Aorta (tissue), 5 donors: ENCODE measurements around the gene PIM1. TPM values are rescaled to one million over a fixed set of nuclear protein-coding genes. Genes with fewer than 3 reads are reported as not detected.

Experiments
- ATAC-seq: fragments of 200-7000 bp; cut with Tn5 transposase; one replicate; pipeline ENCODE4 v1.9.1; 2022; ENCODE audit warnings: moderate library complexity; ENCODE audit not compliant: low FRiP score
- DNase-seq, 2 donors: peaks; one replicate each; pipeline ENCODE4 v3.0.0-alpha.2; 2020
- H3K27ac ChIP-seq, 2 donors: one replicate each; pipeline ENCODE4 v1.5.1; 2013; ENCODE audit warnings: low read length in 2 of 2, mild to moderate bottlenecking in 2 of 2, moderate library complexity in 2 of 2, control low read depth in 1 of 2, inconsistent platforms in 1 of 2, low read depth in 1 of 2
- H3K27me3 ChIP-seq, 2 donors: one replicate each; pipeline ENCODE4 v1.6.1; 2013; ENCODE audit warnings: control low read depth in 1 of 2, low read length in 1 of 2, mild to moderate bottlenecking in 1 of 2, moderate library complexity in 1 of 2; ENCODE audit not compliant: insufficient read depth in 2 of 2, control insufficient read depth in 1 of 2
- H3K36me3 ChIP-seq, 2 donors: one replicate each; pipeline ENCODE4 v1.6.1; 2013; ENCODE audit warnings: control low read depth in 1 of 2, low read length in 1 of 2, mild to moderate bottlenecking in 1 of 2; ENCODE audit not compliant: insufficient read depth in 2 of 2, control insufficient read depth in 1 of 2
- H3K4me1 ChIP-seq, 2 donors: one replicate each; pipeline ENCODE4 v1.6.1; 2013; ENCODE audit warnings: low read length in 2 of 2, control low read depth in 1 of 2, mild to moderate bottlenecking in 1 of 2, moderate library complexity in 1 of 2; ENCODE audit not compliant: insufficient read depth in 2 of 2, control insufficient read depth in 1 of 2
- H3K4me3 ChIP-seq, 2 donors: one replicate each; pipeline ENCODE4 v1.5.1; 2013; ENCODE audit warnings: low read length in 2 of 2, control low read depth in 1 of 2, mild to moderate bottlenecking in 1 of 2
- H3K9me3 ChIP-seq: one replicate; pipeline ENCODE4 v1.6.1; 2013; ENCODE audit warnings: mild to moderate bottlenecking, low read length; ENCODE audit not compliant: control insufficient read depth
- WGBS, 2 donors: extraction: QIAGEN DNeasy Blood & Tissue Kit; methylation state at CpG; one replicate each; pipeline ENCODE4 v1.1.7; 2013; 5-methylcytosine and 5-hydroxymethylcytosine counted together
- intact Hi-C, 2 donors: fragments of 100-400 bp; cut with DNase I; formaldehyde crosslinking; loops; one replicate each; pipeline versions ENCODE4 v1.14.2 to v1.15.0; 2022
- long read RNA-seq, 2 donors: library from polyadenylated mRNA; unstranded; transcript quantifications; one replicate each; pipeline ENCODE4 v2.0.0, GENCODE V29; 2020 to 2021
- polyA plus RNA-seq, 2 donors: library from polyadenylated mRNA; stranded (reverse); fragments of 200-250 nt; gene quantifications; one replicate each; pipeline ENCODE4 v1.2.3, GENCODE V29; 2013
- total RNA-seq, 2 donors: library from RNA; stranded (reverse); fragmentation: NEBNext Ultra II Directional; extraction: Animal tissue kit (Norgen Biotek cat#: 25700); gene quantifications; one replicate each; pipeline ENCODE4 v1.2.1, GENCODE V29; 2021
- donor health status: healthy with polysubstance abuse.
- donor health status: Bipolar disorder and iron deficiency.
- donor health status: DM: no; HTN: no; CAD: no.
- donor health status: DM: no; HTN: no; CAD: no.
- donor health status: DM: yes; HTN: yes; CAD: no.

PIM1 gene
- total RNA-seq, result 10 to 100 TPM; 42.7 to 54.2 TPM
- polyA plus RNA-seq, result 10 to 100 TPM; 17.2 to 24.8 TPM
- long read RNA-seq, donor 1, transcript PIM1-201 (6 exons, 2,650 nt), result major isoform, 106 of 146 reads
- long read RNA-seq, donor 1, partial matches to known transcripts, result 27 of 146 reads
- long read RNA-seq, donor 1, other reads (novel, unspliced or antisense), result 11 of 146 reads
- long read RNA-seq, donor 2, transcript PIM1-201 (6 exons, 2,650 nt), result major isoform, 16 of 22 reads
- long read RNA-seq, donor 2, partial matches to known transcripts, result 2 of 22 reads
- long read RNA-seq, donor 2, other reads (novel, unspliced or antisense), result 3 of 22 reads

- ATAC-seq (peak; percentile 96), DNase-seq (peak; percentile 100)
- Histone ChIP-seq H3K27ac (peak within 1 kb of the TSS; percentile 64 to 91), H3K9me3 (no peaks in the 10 kb centered on the region), H3K4me3 (peak within 1 kb of the TSS; percentile 56 to 99), H3K4me1 (peaks cover 0 to 4% of the 10 kb centered on the region in 2 donors), H3K27me3 (no peaks in the 10 kb centered on the region), H3K36me3 (peaks cover 5% of the 10 kb centered on the region in 2 donors)
- intact Hi-C loops, result loop anchor here (1.0 to 5.0 kb wide), 3 partner anchors 35 to 67 kb away; no protein-coding TSS in a partner anchor
- WGBS, 2 donors, result 0 to 2% methylated on average over 49 to 90 of the region's 90 CpGs
Observed at GRCh38 chr6:37169496-37170272, at the start of gene PIM1. Gene PIM1, plus strand, starts transcription at chr6:37170152. Its CDS starts 424 bp downstream, at chr6:37170576.

GRCh38 chr6:37121556-37121955 lies 48.4 kb upstream of the PIM1 start:
- Histone ChIP-seq H3K27ac (no peak overlapping the region), H3K36me3 (no peaks in the 10 kb centered on the region), H3K4me1 (no peaks in the 10 kb centered on the region), H3K9me3 (no peaks in the 10 kb centered on the region), H3K27me3 (no peaks in the 10 kb centered on the region), H3K4me3 (no peak overlapping the region)
- WGBS, 2 donors, result 95 to 96% methylated on average over 4 of the region's 4 CpGs
- ATAC-seq (no peak), DNase-seq (no peak)
- intact Hi-C loops, result no loop called here

- Histone ChIP-seq H3K4me3 (no peak overlapping the region), H3K27ac (no peak overlapping the region), H3K27me3 (no peaks in the 10 kb centered on the region), H3K4me1 (no peaks in the 10 kb centered on the region), H3K36me3 (no peaks in the 10 kb centered on the region), H3K9me3 (no peaks in the 10 kb centered on the region)
- WGBS, 2 donors, result 96 to 97% methylated on average over 5 of the region's 5 CpGs
- DNase-seq (no peak), ATAC-seq (no peak)
- intact Hi-C loops, result no loop called here
Observed at GRCh38 chr6:37122861-37123260, 47.1 kb upstream of the PIM1 start.

DNA sequence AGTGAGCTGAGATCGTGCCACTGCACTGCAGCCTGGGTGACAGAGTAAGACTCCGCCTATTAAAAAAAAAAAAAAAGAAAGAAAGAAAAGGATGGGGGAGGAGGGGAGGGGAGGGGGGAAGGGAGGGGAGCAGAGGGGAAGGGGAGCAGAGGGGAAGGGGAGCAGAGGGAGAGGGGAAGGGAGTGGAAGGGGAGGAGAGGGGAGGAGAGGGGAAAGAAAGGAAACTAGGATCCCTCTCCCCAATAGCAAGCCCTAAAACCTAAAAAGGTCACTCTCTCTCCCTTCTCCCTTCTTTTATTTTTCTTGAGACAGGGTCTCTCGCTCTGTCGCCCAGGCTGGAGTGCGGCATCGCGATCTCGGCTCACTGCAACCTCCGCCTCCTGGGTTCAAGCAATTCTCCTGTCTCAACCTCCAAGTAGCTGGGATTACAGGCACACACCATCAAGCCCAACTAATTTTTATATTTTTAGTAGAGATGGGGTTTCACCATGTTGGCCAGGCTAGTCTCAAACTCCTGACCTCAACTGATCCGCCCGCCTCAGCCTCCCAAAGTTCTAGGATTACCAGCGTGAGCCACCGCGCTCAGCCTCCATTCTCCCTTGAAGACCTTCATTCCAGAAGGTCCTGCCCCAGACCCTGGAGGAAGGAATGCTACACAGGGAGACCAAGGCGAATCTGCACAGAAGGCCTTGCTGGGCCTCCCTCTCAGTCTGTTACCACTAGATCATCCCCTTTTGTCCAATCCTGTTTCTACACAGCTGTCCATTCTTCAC lies 45.8 kb upstream of the PIM1 start:
- no peaks in the 10 kb centered on the region for H3K9me3 ChIP-seq
- no peak overlapping the region for H3K27ac ChIP-seq
- no peaks in the 10 kb centered on the region for H3K36me3 ChIP-seq
- intact Hi-C loops, result no loop called here
- no peak for DNase-seq
- no peak overlapping the region for H3K4me3 ChIP-seq
- 95 to 96% methylated on average over 14 to 15 of the region's 15 CpGs for WGBS, 2 donors
- no peaks in the 10 kb centered on the region for H3K27me3 ChIP-seq
- no peaks in the 10 kb centered on the region for H3K4me1 ChIP-seq
- no peak for ATAC-seq

- H3K27ac ChIP-seq, result no peak overlapping the region
- no peak for ATAC-seq
- no peak for DNase-seq
- intact Hi-C loops, result loop anchor here in 1 of 2 donors (5.0 kb wide), 1 partner anchor 69 kb away; no protein-coding TSS in a partner anchor
- H3K27me3 ChIP-seq, result no peaks in the 10 kb centered on the region
- 47 to 49% methylated on average over 20 of the region's 20 CpGs for WGBS, 2 donors
- no peak overlapping the region for H3K4me3 ChIP-seq
- no peaks in the 10 kb centered on the region for H3K36me3 ChIP-seq
- no peaks in the 10 kb centered on the region for H3K4me1 ChIP-seq
- H3K9me3 ChIP-seq, result no peaks in the 10 kb centered on the region
Observed at GRCh38 chr6:37125774-37126492, 44.0 kb upstream of the PIM1 start.

GRCh38 chr6:37126493-37126958 lies 43.4 kb upstream of the PIM1 start:
- Histone ChIP-seq H3K27ac (no peak overlapping the region), H3K4me3 (no peak overlapping the region), H3K4me1 (no peaks in the 10 kb centered on the region), H3K27me3 (no peaks in the 10 kb centered on the region), H3K9me3 (no peaks in the 10 kb centered on the region), H3K36me3 (no peaks in the 10 kb centered on the region)
- DNase-seq, result no peak
- no peak for ATAC-seq
- intact Hi-C loops, result loop anchor here in 1 of 2 donors (5.0 kb wide), 1 partner anchor 69 kb away; no protein-coding TSS in a partner anchor
- 65 to 69% methylated on average over 6 of the region's 6 CpGs for WGBS, 2 donors

DNA sequence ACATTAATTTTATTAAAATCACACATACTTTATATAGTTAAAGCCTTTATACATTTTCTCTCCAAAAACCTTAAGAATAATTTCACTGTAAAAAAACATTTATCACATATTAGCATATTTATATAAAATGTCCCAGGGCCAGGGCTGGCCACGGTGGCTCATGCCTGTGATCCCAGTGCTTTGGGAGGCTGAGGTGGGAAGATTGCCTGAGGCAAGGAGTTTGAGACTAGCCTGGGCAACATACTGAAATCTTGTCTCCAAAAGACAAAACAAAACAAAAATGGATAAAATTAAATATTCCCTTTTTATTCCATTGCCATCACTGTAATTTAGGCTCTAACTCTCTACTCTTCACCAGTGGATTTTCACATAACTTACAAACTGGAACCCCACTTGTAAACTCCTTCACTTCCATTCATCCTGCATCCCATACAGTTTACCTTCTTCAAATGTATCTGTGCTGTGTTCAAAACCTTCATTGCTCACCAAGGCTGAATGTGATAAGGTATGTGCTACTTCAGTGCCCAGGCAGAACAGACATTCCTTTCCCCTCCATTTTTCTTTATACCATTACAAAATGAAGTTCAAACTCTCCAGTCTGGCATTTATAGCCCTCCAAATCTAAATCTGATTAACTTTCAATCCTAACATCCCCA lies 42.9 kb upstream of the PIM1 start:
- intact Hi-C loops, result loop anchor here in 1 of 2 donors (5.0 kb wide), 1 partner anchor 70 kb away; no protein-coding TSS in a partner anchor
- 91 to 97% methylated on average over 1 of the region's 1 CpG for WGBS, 2 donors

More for the DNA sequence above, 42.9 kb upstream of the PIM1 start:
- DNase-seq, result no peak
- Histone ChIP-seq H3K9me3 (no peaks in the 10 kb centered on the region), H3K4me3 (no peak overlapping the region), H3K4me1 (no peaks in the 10 kb centered on the region), H3K36me3 (no peaks in the 10 kb centered on the region), H3K27ac (no peak overlapping the region), H3K27me3 (no peaks in the 10 kb centered on the region)
- ATAC-seq, result no peak
